Activated CD4-positive, alpha-beta T cell treated with anti-CD3 and anti-CD28 coated beads for 36 hours (primary cell): ENCODE data around the gene ARFGAP2. TPM values are rescaled to one million over a fixed set of nuclear protein-coding genes. Genes with fewer than 3 reads are reported as not detected.
A peak's percentile ranks its signal among the peaks of the same experiment; 100 is the strongest.

Source experiments
- ATAC-seq: fragments of 200-7000 bp; cut with Tn5 transposase; one replicate; pipeline ENCODE4 v1.10.0; 2021; ENCODE audit warnings: mild to moderate bottlenecking, moderate library complexity
- CTCF ChIA-PET: fragments of 350-600 bp; sonication (Branson Sonifier 250); formaldehyde crosslinking; loops from one replicate; lab custom pipeline; 2021; ENCODE audit warnings: antibody characterized with exemption; lab: Charles Lee
- POLR2A ChIA-PET: fragments of 350-600 bp; sonication (Branson Sonifier 250); formaldehyde crosslinking; loops from one replicate; lab custom pipeline; 2021; ENCODE audit warnings: antibody characterized with exemption, inconsistent platforms; lab: Charles Lee
- DNase-seq: peaks from one replicate; pipeline ENCODE4 v3.0.0-alpha.2; 2020
- H3K27ac Mint-ChIP-seq: one replicate; pipeline ENCODE4 v1.8.0; 2021; ENCODE audit warnings: mixed read lengths
- H3K27me3 Mint-ChIP-seq: one replicate; pipeline ENCODE4 v1.8.0; 2021; ENCODE audit warnings: mixed read lengths
- H3K36me3 Mint-ChIP-seq: one replicate; pipeline ENCODE4 v1.8.0; 2021; ENCODE audit warnings: low read depth, mixed read lengths
- H3K4me1 Mint-ChIP-seq: one replicate; pipeline ENCODE4 v1.8.0; 2021; ENCODE audit warnings: mixed read lengths
- H3K4me3 Mint-ChIP-seq: one replicate; pipeline ENCODE4 v1.8.0; 2021; ENCODE audit warnings: mild to moderate bottlenecking, moderate library complexity, mixed read lengths
- H3K9me3 Mint-ChIP-seq: one replicate; pipeline ENCODE4 v1.8.0; 2021; ENCODE audit warnings: low read depth, mixed read lengths
- intact Hi-C, 2 experiments: fragments of 100-400 bp; cut with DNase I in 1 of 2; cut with micrococcal nuclease in 1 of 2; formaldehyde crosslinking; loops; one replicate each; pipeline versions ENCODE4 v1.14.2 to v1.15.1; 2022 to 2024; cut with DNase I, micrococcal nuclease
- total RNA-seq, 2 experiments: library from RNA; stranded (reverse); gene quantifications; one replicate each; pipeline ENCODE4 v1.2.3, GENCODE V29; 2021

Gene ARFGAP2
- total RNA-seq, 2 experiments from 2014 or later: 74.9 to 76.5 TPM

DNA sequence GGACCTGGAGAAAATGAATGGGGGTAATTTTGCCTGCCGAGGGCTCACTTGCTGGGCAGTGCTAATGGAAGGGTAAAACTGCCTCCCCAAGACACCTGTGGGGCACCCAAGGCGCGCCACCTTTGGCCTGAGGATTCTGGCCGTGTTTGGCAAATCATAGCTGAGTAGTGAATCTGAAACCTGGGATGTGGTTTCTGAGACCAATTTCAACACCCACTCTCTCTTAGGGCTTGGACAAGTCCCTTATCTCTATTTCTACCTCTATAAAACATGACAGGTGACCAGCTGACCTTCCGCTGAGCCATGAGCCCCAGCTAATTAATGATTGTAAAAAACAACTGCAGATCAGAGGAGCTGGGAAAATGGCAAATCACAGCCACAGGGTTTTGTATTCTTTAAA, 11.0 kb upstream of the ARFGAP2 start:
- no peak for ATAC-seq
- no peak overlapping the region for H3K27ac Mint-ChIP-seq
- ChIA-PET POLR2A (no interaction called here), CTCF (interaction anchor here (0.8 to 2.9 kb wide), 4 partner anchors 9 to 47 kb away, joined by 3 to 19 read pairs (median 6); partner anchors contain the start of genes ARFGAP2 and DDB2)
- DNase-seq: no peak
- no peaks in the 10 kb centered on the region for H3K9me3 Mint-ChIP-seq
- no peak overlapping the region for H3K4me3 Mint-ChIP-seq
- no peaks in the 10 kb centered on the region for H3K36me3 Mint-ChIP-seq
- peaks cover 7% of the 10 kb centered on the region for H3K4me1 Mint-ChIP-seq
- intact Hi-C loops: loop anchor here (1.0 to 2.0 kb wide), 2 partner anchors 10 to 61 kb away; partner anchors contain the start of gene ACP2 (in 1 of the 2)
- peaks cover 19% of the 10 kb centered on the region for H3K27me3 Mint-ChIP-seq

DNA sequence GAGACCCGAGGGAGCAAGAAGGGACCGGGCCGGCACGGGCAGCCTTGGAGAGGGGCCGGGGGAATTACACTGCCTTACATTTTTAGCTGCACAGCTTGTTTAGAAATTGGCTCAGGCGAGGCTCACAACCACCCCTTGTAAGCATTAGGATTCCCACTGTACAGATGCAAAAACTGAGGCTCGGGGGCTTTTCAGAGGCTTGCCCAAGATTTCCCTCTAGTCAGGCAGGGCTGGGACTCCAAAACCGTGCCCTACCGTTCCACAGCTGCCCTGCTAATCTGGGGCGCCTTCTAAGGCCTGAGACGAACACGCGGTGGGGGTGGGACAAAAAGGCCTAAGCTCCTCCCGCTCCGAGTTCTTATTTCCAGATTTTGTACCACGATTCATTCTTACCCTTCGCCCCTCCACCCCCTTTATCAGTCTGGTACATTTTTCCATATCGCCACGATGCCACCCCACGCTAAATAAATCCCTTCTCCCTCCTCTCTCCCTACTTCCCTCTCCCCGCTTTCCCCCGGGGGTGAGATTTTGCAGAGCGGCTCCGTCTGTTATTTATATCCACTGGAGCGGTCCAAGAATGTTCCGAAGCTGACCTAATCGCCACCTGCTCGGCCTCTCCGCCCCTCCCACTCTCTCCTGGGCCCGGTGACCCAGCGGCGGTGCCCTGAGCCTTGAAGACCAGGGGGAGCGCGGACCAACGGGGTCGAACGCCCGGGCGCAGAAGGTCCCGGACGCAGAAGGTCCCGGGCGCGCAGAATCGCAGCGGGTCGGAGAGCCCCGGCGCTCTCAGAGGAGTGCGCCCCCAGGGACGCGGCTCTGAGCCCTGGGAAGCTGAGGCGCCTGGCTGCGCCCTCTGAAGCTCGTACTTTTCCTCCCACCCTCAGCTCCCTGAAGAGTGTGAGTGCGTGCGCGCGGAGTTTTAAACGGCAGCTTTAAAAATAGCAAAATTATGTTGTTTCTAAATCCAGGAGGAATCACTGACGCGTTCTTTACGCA, 10.3 kb upstream of the ARFGAP2 start:
- intact Hi-C loops: loop anchor here (1.0 to 2.0 kb wide), 3 partner anchors 10 to 62 kb away; partner anchors contain the start of genes ACP2 (in 1 of the 2) and DDB2 (in 1 of the 2)
- ChIA-PET CTCF (interaction anchor here (0.5 to 2.9 kb wide), 10 partner anchors 9 to 313 kb away, joined by 3 to 19 read pairs (median 3); partner anchors contain the start of genes ARFGAP2 and DDB2), POLR2A (interaction anchor here (0.5 to 1.1 kb wide), 6 partner anchors 9 to 30 kb away, joined by 3 to 5 read pairs (median 4); partner anchors contain the start of gene DDB2)
- DNase-seq (peak; percentile 68), ATAC-seq (peak; percentile 74)
- Mint-ChIP-seq H3K4me3 (peak overlapping the region; percentile 63), H3K27ac (no peak overlapping the region), H3K9me3 (no peaks in the 10 kb centered on the region), H3K4me1 (peaks cover 7% of the 10 kb centered on the region), H3K36me3 (no peaks in the 10 kb centered on the region), H3K27me3 (peaks cover 19% of the 10 kb centered on the region)

DNA sequence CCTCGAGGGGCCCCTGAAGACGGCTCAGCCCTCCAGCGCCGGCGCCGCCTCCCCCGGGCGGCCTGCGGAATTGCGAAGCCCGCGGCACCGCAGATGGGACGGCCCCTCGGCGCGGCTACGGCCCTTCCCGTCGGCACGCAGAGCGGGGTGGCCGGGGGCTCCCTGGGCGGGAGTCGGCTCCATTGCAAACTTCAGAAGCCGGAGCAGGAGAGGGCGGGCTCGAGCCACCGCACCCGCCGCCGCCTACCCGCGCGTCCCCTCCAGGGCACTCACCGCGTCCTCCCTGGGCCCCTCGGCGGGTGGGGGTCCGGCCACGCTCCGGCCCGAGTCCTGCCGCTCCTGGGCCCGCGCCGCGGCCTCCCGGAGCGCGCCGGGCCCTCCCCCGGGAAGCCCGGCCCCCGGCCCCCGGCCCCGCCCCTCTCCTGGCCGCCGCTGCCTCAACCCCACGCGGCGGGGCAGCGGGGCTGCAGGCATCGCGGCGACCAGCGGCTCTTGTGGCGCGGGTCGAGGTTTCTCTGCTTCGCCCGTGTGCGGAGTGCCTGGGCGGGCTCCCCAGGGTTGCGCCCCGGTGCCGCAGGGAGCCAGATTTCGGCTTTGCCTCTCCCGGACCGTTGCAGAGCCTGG, 9.5 kb upstream of the ARFGAP2 start, which contains the start of gene PACSIN3:
PACSIN3 (minus strand) TSS at position 359 of the 624 bp plus-strand sequence. CDS start 3,707 bp downstream, outside the sequence.
- Mint-ChIP-seq H3K4me1 (peaks cover 7% of the 10 kb centered on the region), H3K27ac (no peak within 1 kb of the TSS), H3K27me3 (peaks cover 19% of the 10 kb centered on the region), H3K4me3 (peak within 1 kb of the TSS; percentile 63), H3K36me3 (no peaks in the 10 kb centered on the region), H3K9me3 (no peaks in the 10 kb centered on the region)
- CTCF ChIA-PET: interaction anchor here (0.7 to 2.9 kb wide), 5 partner anchors 8 to 273 kb away, joined by 3 to 19 read pairs (median 3); partner anchors contain the start of gene ARFGAP2
- ATAC-seq: peak; percentile 64
- intact Hi-C loops: loop anchor here in 1 of 2 experiments (1.0 to 2.0 kb wide), 3 partner anchors 9 to 63 kb away; partner anchors contain the start of genes ACP2 and DDB2
- peak; percentile 61 for DNase-seq
- POLR2A ChIA-PET: interaction anchor here (0.6 to 1.1 kb wide), 6 partner anchors 8 to 31 kb away, joined by 3 to 5 read pairs (median 4); partner anchors contain the start of gene DDB2

- ATAC-seq (peak; percentile 2), DNase-seq (peak; percentile 25)
- ChIA-PET POLR2A (interaction anchor here (1.0 kb wide), 1 partner anchor 30 kb away, joined by 3 read pairs; no protein-coding TSS in a partner anchor), CTCF (interaction anchor here (0.7 to 1.1 kb wide), 3 partner anchors 29 to 1068 kb away, joined by 3 read pairs; no protein-coding TSS in a partner anchor)
- H3K36me3 Mint-ChIP-seq: no peaks in the 10 kb centered on the region
- peak overlapping the region; percentile 39 for H3K4me3 Mint-ChIP-seq
- H3K4me1 Mint-ChIP-seq: peaks cover 7% of the 10 kb centered on the region
- no peak overlapping the region for H3K27ac Mint-ChIP-seq
- peaks cover 19% of the 10 kb centered on the region for H3K27me3 Mint-ChIP-seq
- H3K9me3 Mint-ChIP-seq: no peaks in the 10 kb centered on the region
- intact Hi-C loops: loop anchor here in 1 of 2 experiments (1.0 to 2.0 kb wide), 3 partner anchors 8 to 63 kb away; partner anchors contain the start of genes ACP2 and DDB2
Observed at GRCh38 chr11:47185305-47186075, 8.8 kb upstream of the ARFGAP2 start.

DNA sequence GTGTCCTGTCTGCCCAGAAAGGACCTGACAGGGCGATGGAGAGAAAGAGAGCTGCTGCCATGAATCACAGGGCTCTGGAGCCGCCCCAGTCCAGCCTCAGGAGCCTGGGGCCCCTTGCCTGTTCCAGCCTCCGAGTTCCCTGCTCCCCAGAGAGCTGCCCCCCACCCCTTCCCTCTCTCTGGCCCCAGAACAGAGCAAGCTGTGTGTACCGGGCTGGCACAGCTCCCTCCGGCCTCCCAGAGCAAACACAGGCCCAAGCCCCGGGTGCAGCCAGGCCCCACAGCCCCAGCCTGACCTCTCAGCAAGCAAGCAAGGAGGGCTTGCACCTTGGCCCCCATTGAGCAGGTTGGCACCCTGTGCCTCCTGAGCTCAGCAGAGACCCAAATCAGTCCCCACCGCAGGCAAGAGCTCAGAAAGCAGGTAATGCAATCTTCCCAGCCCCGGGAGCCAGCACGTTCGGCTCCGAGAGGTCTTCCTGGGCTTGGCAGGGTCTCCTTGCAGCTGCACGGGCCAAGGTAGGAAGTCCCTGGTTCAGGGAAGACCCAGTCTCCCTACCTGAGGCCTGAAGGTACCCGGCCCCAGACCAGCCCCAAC, 8.1 kb upstream of the ARFGAP2 start:
- Mint-ChIP-seq H3K27me3 (peaks cover 19% of the 10 kb centered on the region), H3K9me3 (no peaks in the 10 kb centered on the region), H3K4me3 (no peak overlapping the region), H3K36me3 (no peaks in the 10 kb centered on the region), H3K27ac (no peak overlapping the region), H3K4me1 (peaks cover 7% of the 10 kb centered on the region)
- intact Hi-C loops: no loop called here
- no peak for DNase-seq
- ChIA-PET CTCF (interaction anchor here (0.7 to 1.1 kb wide), 2 partner anchors 29 to 1067 kb away, joined by 3 read pairs; no protein-coding TSS in a partner anchor), POLR2A (interaction anchor here (0.9 to 1.1 kb wide), 3 partner anchors 30 to 136 kb away, joined by 3 to 7 read pairs (median 4); partner anchors contain the start of gene DDB2)
- no peak for ATAC-seq

DNA sequence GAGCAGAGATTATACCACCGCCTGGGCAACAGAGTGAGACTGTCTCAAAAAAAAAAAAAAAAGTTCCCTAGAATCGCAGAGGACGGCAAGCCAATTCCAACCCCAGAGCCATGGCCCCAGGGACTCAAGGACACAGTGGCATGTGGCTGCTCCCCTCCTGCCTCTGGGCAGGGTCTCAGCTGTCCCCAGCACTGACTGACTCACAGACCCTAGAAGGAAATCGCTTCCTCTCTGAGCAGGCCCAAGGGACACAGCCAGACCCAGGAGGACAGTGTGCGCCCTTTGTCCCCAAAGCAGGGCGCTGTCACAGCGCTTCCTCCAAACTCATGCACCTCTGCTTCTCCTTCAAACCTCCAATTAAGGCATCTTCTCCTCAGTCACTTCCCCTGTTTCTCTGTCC, 7.3 kb upstream of the ARFGAP2 start:
- no peak for DNase-seq
- Mint-ChIP-seq H3K27ac (no peak overlapping the region), H3K4me3 (no peak overlapping the region), H3K4me1 (peaks cover 7% of the 10 kb centered on the region), H3K27me3 (peaks cover 15% of the 10 kb centered on the region), H3K36me3 (no peaks in the 10 kb centered on the region), H3K9me3 (no peaks in the 10 kb centered on the region)
- POLR2A ChIA-PET: interaction anchor here (0.9 to 1.1 kb wide), 2 partner anchors 31 to 137 kb away, joined by 4 to 7 read pairs; partner anchors contain the start of gene DDB2
- CTCF ChIA-PET: no interaction called here
- ATAC-seq: no peak
- intact Hi-C loops: no loop called here

DNA sequence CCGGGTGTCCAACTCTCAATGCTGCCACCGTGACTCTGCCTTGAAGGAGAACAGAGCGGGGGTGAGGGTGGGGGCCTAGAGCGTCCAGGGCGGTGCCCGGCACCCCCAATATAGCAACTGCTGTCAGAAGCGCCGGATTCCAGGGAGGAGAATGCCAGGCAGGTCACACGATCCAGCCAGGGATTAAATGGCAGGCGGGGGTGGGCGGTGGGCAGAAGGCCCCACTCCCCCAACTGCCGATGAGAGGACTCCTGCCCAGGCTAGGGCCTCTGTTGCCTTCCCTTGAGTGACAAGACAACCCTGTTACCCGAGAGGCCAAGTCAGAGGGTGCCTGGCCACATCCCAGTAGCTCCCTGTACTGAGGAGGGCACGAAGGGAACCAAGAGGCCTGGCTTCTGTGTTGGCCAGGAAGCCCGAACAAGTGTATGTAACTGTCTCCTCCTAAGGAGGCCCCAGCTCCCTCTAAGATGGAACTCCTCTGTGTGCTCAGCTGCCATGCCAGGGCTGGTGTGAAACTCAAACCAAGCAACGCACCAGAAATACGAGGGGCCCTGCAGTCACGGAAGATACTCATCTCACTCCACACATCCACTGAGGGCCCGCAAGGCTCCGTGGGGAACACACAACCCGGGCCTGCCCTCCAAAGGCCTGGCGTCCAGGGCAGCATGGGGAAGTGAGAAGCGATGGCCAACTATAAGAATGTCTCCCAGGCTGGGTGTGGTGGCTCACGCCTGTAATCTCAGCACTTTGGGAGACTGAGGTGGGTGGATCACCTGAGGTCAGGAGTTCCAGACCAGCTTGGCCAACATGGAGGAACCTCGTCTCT, 6.6 kb upstream of the ARFGAP2 start:
- no peaks in the 10 kb centered on the region for H3K36me3 Mint-ChIP-seq
- CTCF ChIA-PET: interaction anchor here (1.0 to 1.1 kb wide), 2 partner anchors 32 to 38 kb away, joined by 3 read pairs; partner anchors contain the start of gene DDB2
- H3K27me3 Mint-ChIP-seq: peaks cover 15% of the 10 kb centered on the region
- intact Hi-C loops: no loop called here
- ATAC-seq (no peak), DNase-seq (no peak)
- POLR2A ChIA-PET: interaction anchor here (1.1 kb wide), 1 partner anchor 138 kb away, joined by 4 read pairs; no protein-coding TSS in a partner anchor
- H3K9me3 Mint-ChIP-seq: no peaks in the 10 kb centered on the region
- H3K4me3 Mint-ChIP-seq: no peak overlapping the region
- no peak overlapping the region for H3K27ac Mint-ChIP-seq
- H3K4me1 Mint-ChIP-seq: peaks cover 7% of the 10 kb centered on the region

DNA sequence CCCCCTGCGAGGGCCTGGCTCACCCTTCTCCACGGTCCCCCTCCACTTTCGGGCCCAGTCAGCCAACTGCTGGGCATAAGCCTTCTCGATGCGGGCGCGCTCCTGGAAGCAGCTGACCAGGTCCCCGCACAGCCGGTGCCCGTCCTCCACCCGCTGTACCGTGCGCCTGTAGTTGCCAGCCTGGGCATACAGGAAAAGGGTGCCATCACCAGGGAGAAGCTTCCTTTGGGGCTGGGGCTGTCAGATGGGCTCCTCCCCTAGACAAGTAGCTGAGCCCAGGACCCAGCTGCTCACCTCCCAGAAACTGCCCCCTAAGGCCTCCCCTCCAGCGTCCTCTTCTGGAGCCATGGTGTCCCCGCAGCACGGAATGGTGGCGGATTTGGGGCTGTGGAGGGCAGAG, 5.7 kb upstream of the ARFGAP2 start:
- no peaks in the 10 kb centered on the region for H3K9me3 Mint-ChIP-seq
- intact Hi-C loops: no loop called here
- ChIA-PET POLR2A (no interaction called here), CTCF (interaction anchor here (0.8 to 1.1 kb wide), 3 partner anchors 28 to 39 kb away, joined by 3 read pairs; partner anchors contain the start of gene DDB2)
- peaks cover 12% of the 10 kb centered on the region for H3K27me3 Mint-ChIP-seq
- no peak overlapping the region for H3K27ac Mint-ChIP-seq
- DNase-seq (no peak), ATAC-seq (no peak)
- H3K4me1 Mint-ChIP-seq: peaks cover 14% of the 10 kb centered on the region
- no peaks in the 10 kb centered on the region for H3K36me3 Mint-ChIP-seq
- no peak overlapping the region for H3K4me3 Mint-ChIP-seq

DNA sequence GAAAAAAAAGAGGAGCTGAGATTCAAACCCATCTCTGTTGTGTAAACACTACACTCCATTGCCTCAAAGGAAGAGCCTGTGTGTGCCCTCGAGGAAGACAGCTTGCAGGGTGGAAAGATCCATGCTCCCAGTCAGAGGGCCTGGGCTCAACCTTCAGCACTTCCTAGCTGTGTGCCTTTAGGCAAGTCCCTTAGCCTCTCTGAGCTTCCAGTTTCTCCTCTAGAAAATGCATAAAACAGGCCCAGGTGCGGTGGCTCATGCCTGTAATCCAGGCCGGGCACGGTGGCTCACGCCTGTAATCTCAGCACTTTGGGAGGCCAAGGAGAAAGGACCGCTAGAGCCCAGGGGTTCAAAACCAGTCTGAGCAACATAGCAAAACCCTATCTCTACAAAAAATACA, 4.6 kb upstream of the ARFGAP2 start:
- no peak for ATAC-seq
- Mint-ChIP-seq H3K36me3 (peaks cover 2% of the 10 kb centered on the region), H3K27ac (no peak overlapping the region), H3K9me3 (no peaks in the 10 kb centered on the region), H3K4me1 (peaks cover 8% of the 10 kb centered on the region), H3K4me3 (no peak overlapping the region), H3K27me3 (peaks cover 8% of the 10 kb centered on the region)
- POLR2A ChIA-PET: no interaction called here
- CTCF ChIA-PET: interaction anchor here (0.7 to 1.2 kb wide), 4 partner anchors 18 to 133 kb away, joined by 3 to 6 read pairs (median 3); no protein-coding TSS in a partner anchor
- intact Hi-C loops: no loop called here
- no peak for DNase-seq
